Central memory CD8-positive, alpha-beta T cell (primary cell): ENCODE measurements around the gene HHLA2.

Experiments
- ATAC-seq: fragments of 150-1000 bp; cut with Tn5 transposase; replicated peaks from 2 replicates; pipeline ENCODE4 v1.10.0; 2022; ENCODE audit warnings: mild to moderate bottlenecking, moderate FRiP score, moderate number of reproducible peaks; ENCODE audit not compliant: poor library complexity, severe bottlenecking; ENCODE audit errors: extremely low read depth
- DNase-seq, 2 donors: peaks; one replicate each; pipeline ENCODE4 v3.0.0; 2021; ENCODE audit warnings: low spot score in 2 of 2
- H3K27ac Mint-ChIP-seq: one replicate; pipeline ENCODE4 v1.8.0; 2022; ENCODE audit warnings: low read depth, mild to moderate bottlenecking, moderate library complexity, mixed read lengths
- H3K27me3 Mint-ChIP-seq: one replicate; pipeline ENCODE4 v1.8.0; 2022; ENCODE audit warnings: mixed read lengths
- H3K36me3 Mint-ChIP-seq: one replicate; pipeline ENCODE4 v1.8.0; 2022; ENCODE audit warnings: mild to moderate bottlenecking, moderate library complexity, mixed read lengths; ENCODE audit not compliant: insufficient read depth
- H3K4me1 Mint-ChIP-seq: one replicate; pipeline ENCODE4 v1.8.0; 2022; ENCODE audit warnings: mixed read lengths
- H3K4me3 Mint-ChIP-seq: one replicate; pipeline ENCODE4 v1.8.0; 2022; ENCODE audit warnings: mild to moderate bottlenecking, moderate library complexity, mixed read lengths
- H3K9me3 Mint-ChIP-seq: one replicate; pipeline ENCODE4 v1.8.0; 2022; ENCODE audit warnings: mixed read lengths

HHLA2 gene

GRCh38 chr3:108331792-108332191 lies 35.4 kb downstream of the HHLA2 start:
- Mint-ChIP-seq H3K9me3 (no peaks in the 10 kb centered on the region), H3K27ac (no peak overlapping the region), H3K4me1 (no peaks in the 10 kb centered on the region), H3K4me3 (no peak overlapping the region), H3K36me3 (no peaks in the 10 kb centered on the region), H3K27me3 (no peaks in the 10 kb centered on the region)
- no peak for DNase-seq
- ATAC-seq: no peak

- DNase-seq (no peak), ATAC-seq (no peak)
- Mint-ChIP-seq H3K27ac (no peak overlapping the region), H3K4me3 (no peak overlapping the region), H3K9me3 (no peaks in the 10 kb centered on the region), H3K4me1 (no peaks in the 10 kb centered on the region), H3K27me3 (no peaks in the 10 kb centered on the region), H3K36me3 (no peaks in the 10 kb centered on the region)
Measured at GRCh38 chr3:108333961-108334360, 37.6 kb downstream of the HHLA2 start.

GRCh38 chr3:108334701-108335100 lies 38.4 kb downstream of the HHLA2 start:
- Mint-ChIP-seq H3K27me3 (no peaks in the 10 kb centered on the region), H3K9me3 (no peaks in the 10 kb centered on the region), H3K36me3 (no peaks in the 10 kb centered on the region), H3K4me1 (no peaks in the 10 kb centered on the region), H3K4me3 (no peak overlapping the region), H3K27ac (no peak overlapping the region)
- ATAC-seq (no peak), DNase-seq (no peak)

- ATAC-seq (no peak), DNase-seq (no peak)
- Mint-ChIP-seq H3K36me3 (no peaks in the 10 kb centered on the region), H3K9me3 (no peaks in the 10 kb centered on the region), H3K4me1 (no peaks in the 10 kb centered on the region), H3K27me3 (no peaks in the 10 kb centered on the region), H3K27ac (no peak overlapping the region), H3K4me3 (no peak overlapping the region)
Measured at GRCh38 chr3:108338901-108339545, 42.7 kb downstream of the HHLA2 start.

- Mint-ChIP-seq H3K27ac (no peak overlapping the region), H3K36me3 (no peaks in the 10 kb centered on the region), H3K27me3 (no peaks in the 10 kb centered on the region), H3K4me3 (no peak overlapping the region), H3K4me1 (no peaks in the 10 kb centered on the region), H3K9me3 (no peaks in the 10 kb centered on the region)
- DNase-seq (no peak), ATAC-seq (no peak)
Measured at GRCh38 chr3:108341911-108342310, 45.6 kb downstream of the HHLA2 start.

- H3K4me1 Mint-ChIP-seq: no peaks in the 10 kb centered on the region
- H3K27me3 Mint-ChIP-seq: no peaks in the 10 kb centered on the region
- no peaks in the 10 kb centered on the region for H3K9me3 Mint-ChIP-seq
- no peak for ATAC-seq
- no peak for DNase-seq
- no peaks in the 10 kb centered on the region for H3K36me3 Mint-ChIP-seq
- no peak overlapping the region for H3K27ac Mint-ChIP-seq
- H3K4me3 Mint-ChIP-seq: no peak overlapping the region
Measured at GRCh38 chr3:108342837-108343486, 46.6 kb downstream of the HHLA2 start.

- Mint-ChIP-seq H3K4me1 (no peaks in the 10 kb centered on the region), H3K4me3 (no peak overlapping the region), H3K36me3 (no peaks in the 10 kb centered on the region), H3K9me3 (no peaks in the 10 kb centered on the region), H3K27ac (no peak overlapping the region), H3K27me3 (no peaks in the 10 kb centered on the region)
- no peak for ATAC-seq
- DNase-seq: no peak
Measured at GRCh38 chr3:108343491-108343890, 47.1 kb downstream of the HHLA2 start.

GRCh38 chr3:108345492-108346205 lies 49.3 kb downstream of the HHLA2 start:
- H3K27me3 Mint-ChIP-seq: no peaks in the 10 kb centered on the region
- H3K9me3 Mint-ChIP-seq: no peaks in the 10 kb centered on the region
- no peak for DNase-seq
- no peak overlapping the region for H3K4me3 Mint-ChIP-seq
- no peaks in the 10 kb centered on the region for H3K4me1 Mint-ChIP-seq
- no peaks in the 10 kb centered on the region for H3K36me3 Mint-ChIP-seq
- no peak overlapping the region for H3K27ac Mint-ChIP-seq
- ATAC-seq: no peak

- Mint-ChIP-seq H3K9me3 (no peaks in the 10 kb centered on the region), H3K4me1 (no peaks in the 10 kb centered on the region), H3K36me3 (no peaks in the 10 kb centered on the region), H3K27ac (no peak overlapping the region), H3K27me3 (no peaks in the 10 kb centered on the region), H3K4me3 (no peak overlapping the region)
- ATAC-seq (no peak), DNase-seq (no peak)
Measured at GRCh38 chr3:108346301-108347227, 50.2 kb downstream of the HHLA2 start.

GRCh38 chr3:108352176-108352575 lies 55.8 kb downstream of the HHLA2 start:
- DNase-seq (no peak), ATAC-seq (no peak)
- no peaks in the 10 kb centered on the region for H3K4me1 Mint-ChIP-seq
- H3K27me3 Mint-ChIP-seq: no peaks in the 10 kb centered on the region
- no peaks in the 10 kb centered on the region for H3K9me3 Mint-ChIP-seq
- no peaks in the 10 kb centered on the region for H3K36me3 Mint-ChIP-seq
- H3K27ac Mint-ChIP-seq: no peak overlapping the region
- no peak overlapping the region for H3K4me3 Mint-ChIP-seq

GRCh38 chr3:108354562-108354961 lies 58.2 kb downstream of the HHLA2 start:
- no peaks in the 10 kb centered on the region for H3K4me1 Mint-ChIP-seq
- ATAC-seq (no peak), DNase-seq (no peak)
- H3K27ac Mint-ChIP-seq: no peak overlapping the region
- H3K4me3 Mint-ChIP-seq: no peak overlapping the region
- H3K36me3 Mint-ChIP-seq: no peaks in the 10 kb centered on the region
- no peaks in the 10 kb centered on the region for H3K27me3 Mint-ChIP-seq
- no peaks in the 10 kb centered on the region for H3K9me3 Mint-ChIP-seq

- H3K27ac Mint-ChIP-seq: no peak overlapping the region
- H3K9me3 Mint-ChIP-seq: no peaks in the 10 kb centered on the region
- H3K4me3 Mint-ChIP-seq: no peak overlapping the region
- no peaks in the 10 kb centered on the region for H3K4me1 Mint-ChIP-seq
- H3K36me3 Mint-ChIP-seq: no peaks in the 10 kb centered on the region
- no peaks in the 10 kb centered on the region for H3K27me3 Mint-ChIP-seq
- ATAC-seq (no peak), DNase-seq (no peak)
Measured at GRCh38 chr3:108357042-108357441, 60.7 kb downstream of the HHLA2 start.
